ENCODE data around the gene CDK17. TPM values are rescaled to one million over a fixed set of nuclear protein-coding genes. Genes with fewer than 3 reads are reported as not detected.
"Not testable (repeated sequence)": the region's sequence is repeated elsewhere in the genome, so short reads cannot be mapped to it uniquely, and the experiment has no call there.

Gene CDK17
- total RNA-seq, 1 donor from 2014 or later, result 33.8 TPM

GRCh38 chr12:96344124-96344695, 56.0 kb downstream of the CDK17 start:
- peaks cover 21% of the 10 kb centered on the region for H3K9me3 Mint-ChIP-seq (ENCODE audit: unreplicated experiment)
- H3K4me1 Mint-ChIP-seq (ENCODE audit: unreplicated experiment), result peaks cover 23% of the 10 kb centered on the region
- no peak for TF ChIP-seq CTCF (IDR thresholded peaks at IDR 0.05)
- peaks cover 18% of the 10 kb centered on the region for H3K36me3 Mint-ChIP-seq (ENCODE audit: unreplicated experiment)
- DNase-seq (ENCODE audit: extremely low spot score, unreplicated experiment), result no peak
- no peak overlapping the region for H3K27ac Mint-ChIP-seq (ENCODE audit: unreplicated experiment)
- H3K4me3 Mint-ChIP-seq (ENCODE audit: unreplicated experiment), result no peak overlapping the region
- no peaks in the 10 kb centered on the region for H3K27me3 Mint-ChIP-seq (ENCODE audit: unreplicated experiment)

DNA sequence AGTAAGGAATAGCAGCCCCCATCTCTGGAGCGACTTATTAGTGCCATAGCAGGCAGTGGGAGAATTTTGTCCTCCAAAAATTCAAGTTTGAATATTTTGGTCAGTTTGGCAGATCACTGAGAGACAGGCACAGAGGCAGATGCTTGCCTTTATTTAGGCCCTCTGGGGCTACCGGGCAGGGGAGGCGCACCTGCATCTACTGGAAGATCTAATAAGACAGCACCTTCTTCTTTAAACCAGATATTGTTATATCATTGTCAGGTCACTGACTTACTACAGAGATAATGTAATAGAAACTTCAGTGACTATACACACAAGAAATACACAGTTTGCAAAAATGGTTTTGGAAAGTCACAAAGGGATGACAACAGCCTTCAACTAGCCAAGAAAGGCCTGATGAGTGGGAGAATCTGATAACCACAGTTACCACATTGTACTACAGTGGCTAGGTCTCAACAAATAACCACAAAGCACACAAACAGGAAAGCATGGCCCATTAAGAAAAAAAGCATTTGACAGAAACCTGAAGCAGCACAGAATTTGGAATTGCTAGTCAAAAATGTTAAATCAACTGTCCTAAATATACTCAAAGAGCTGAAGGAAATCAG, 56.8 kb downstream of the CDK17 start:
- H3K27ac Mint-ChIP-seq (ENCODE audit: unreplicated experiment), result no peak overlapping the region
- H3K9me3 Mint-ChIP-seq (ENCODE audit: unreplicated experiment), result peaks cover 21% of the 10 kb centered on the region
- peaks cover 18% of the 10 kb centered on the region for H3K36me3 Mint-ChIP-seq (ENCODE audit: unreplicated experiment)
- TF ChIP-seq CTCF (IDR thresholded peaks at IDR 0.05), result no peak
- no peak for DNase-seq (ENCODE audit: extremely low spot score, unreplicated experiment)
- H3K4me1 Mint-ChIP-seq (ENCODE audit: unreplicated experiment), result peaks cover 29% of the 10 kb centered on the region
- no peaks in the 10 kb centered on the region for H3K27me3 Mint-ChIP-seq (ENCODE audit: unreplicated experiment)
- no peak overlapping the region for H3K4me3 Mint-ChIP-seq (ENCODE audit: unreplicated experiment)

GRCh38 chr12:96339666-96340065, 60.6 kb downstream of the CDK17 start:
- H3K4me1 Mint-ChIP-seq (ENCODE audit: unreplicated experiment), result peaks cover 10% of the 10 kb centered on the region
- H3K27ac Mint-ChIP-seq (ENCODE audit: unreplicated experiment); H3K27me3 Mint-ChIP-seq (ENCODE audit: unreplicated experiment); H3K4me3 Mint-ChIP-seq (ENCODE audit: unreplicated experiment); DNase-seq (ENCODE audit: extremely low spot score, unreplicated experiment): not testable (repeated sequence)
- peaks cover 27% of the 10 kb centered on the region for H3K9me3 Mint-ChIP-seq (ENCODE audit: unreplicated experiment)
- peaks cover 13% of the 10 kb centered on the region for H3K36me3 Mint-ChIP-seq (ENCODE audit: unreplicated experiment)

DNA sequence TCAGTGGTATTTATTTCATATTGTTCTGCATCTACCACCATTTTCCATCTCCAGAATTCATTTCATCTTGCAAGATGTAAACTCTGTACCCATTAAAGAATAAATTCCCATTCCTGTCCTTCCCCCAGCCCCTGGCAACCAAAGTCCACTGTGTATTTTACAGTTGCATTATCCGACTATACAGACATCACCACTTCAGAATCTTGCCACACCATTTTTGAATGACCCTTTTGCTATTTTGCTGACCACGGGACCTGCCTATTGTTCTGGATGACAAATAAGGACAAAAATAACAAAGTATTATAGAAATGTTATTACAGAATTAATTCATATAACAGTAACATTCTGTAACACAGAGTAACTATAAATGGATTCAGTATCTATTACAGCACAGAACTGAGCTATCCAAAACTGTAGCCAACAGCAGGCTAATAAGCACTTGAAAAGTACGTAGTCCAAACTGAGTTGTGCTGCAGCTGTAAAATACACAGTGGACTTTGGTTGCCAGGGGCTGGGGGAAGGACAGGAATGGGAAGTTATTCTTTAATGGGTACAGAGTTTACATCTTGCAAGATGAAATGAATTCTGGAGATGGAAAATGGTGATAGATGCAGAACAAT, 61.3 kb downstream of the CDK17 start:
- H3K4me1 Mint-ChIP-seq (ENCODE audit: unreplicated experiment), result peaks cover 10% of the 10 kb centered on the region
- H3K27me3 Mint-ChIP-seq (ENCODE audit: unreplicated experiment), result no peaks in the 10 kb centered on the region
- peak overlapping the region; percentile 40 for H3K27ac Mint-ChIP-seq (ENCODE audit: unreplicated experiment)
- H3K36me3 Mint-ChIP-seq (ENCODE audit: unreplicated experiment), result peaks cover 9% of the 10 kb centered on the region
- TF ChIP-seq CTCF (IDR thresholded peaks at IDR 0.05), result no peak
- peaks cover 22% of the 10 kb centered on the region for H3K9me3 Mint-ChIP-seq (ENCODE audit: unreplicated experiment)
- no peak overlapping the region for H3K4me3 Mint-ChIP-seq (ENCODE audit: unreplicated experiment)
- no peak for DNase-seq (ENCODE audit: extremely low spot score, unreplicated experiment)

DNA sequence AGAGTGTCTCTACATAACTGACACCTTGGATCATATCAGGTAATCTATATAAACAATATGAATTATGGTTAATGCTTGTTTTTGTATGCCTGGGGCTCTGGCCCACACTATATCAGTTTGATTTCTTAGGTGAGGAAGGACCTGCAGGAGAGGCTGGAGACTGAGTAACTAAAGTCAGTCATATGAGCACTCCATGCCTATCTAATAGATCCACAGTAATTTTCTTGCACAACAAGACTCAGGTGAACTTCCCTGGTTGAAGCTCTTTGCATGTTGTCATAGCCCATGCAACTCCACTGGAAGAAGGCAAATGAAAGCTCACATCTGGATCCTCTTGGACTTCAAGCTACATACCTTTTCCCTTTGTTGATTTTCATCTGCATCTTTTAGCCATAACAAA, 62.3 kb downstream of the CDK17 start:
- H3K9me3 Mint-ChIP-seq (ENCODE audit: unreplicated experiment), result peaks cover 12% of the 10 kb centered on the region
- no peaks in the 10 kb centered on the region for H3K27me3 Mint-ChIP-seq (ENCODE audit: unreplicated experiment)
- no peak overlapping the region for H3K27ac Mint-ChIP-seq (ENCODE audit: unreplicated experiment)
- peaks cover 10% of the 10 kb centered on the region for H3K4me1 Mint-ChIP-seq (ENCODE audit: unreplicated experiment)
- no peak for DNase-seq (ENCODE audit: extremely low spot score, unreplicated experiment)
- H3K4me3 Mint-ChIP-seq (ENCODE audit: unreplicated experiment), result no peak overlapping the region
- TF ChIP-seq CTCF (IDR thresholded peaks at IDR 0.05), result no peak
- peaks cover 7% of the 10 kb centered on the region for H3K36me3 Mint-ChIP-seq (ENCODE audit: unreplicated experiment)
